Choroid plexus epithelial cell (primary cell): ENCODE results near the gene STXBP5.

Experiments used
- DNase-seq: peaks from one replicate; pipeline ENCODE4 v3.0.0-alpha.2; 2010; ENCODE audit warnings: low read depth
- H3K4me3 ChIP-seq: 2 replicates; pipeline ENCODE4 v1.5.1; 2011; ENCODE audit warnings: low read depth, mild to moderate bottlenecking, control low read depth, low read length, moderate library complexity
- TF ChIP-seq, protein P1 (sequence below): conservative IDR thresholded peaks from 2 replicates; pipeline ENCODE4 v1.5.1; 2011; ENCODE audit warnings: low read depth, mild to moderate bottlenecking, control low read depth, inconsistent platforms, low read length, moderate library complexity

STXBP5 gene

GRCh38 chr6:147177286-147177685 is 26.9 kb upstream of the STXBP5 start:
- peak; percentile 13 for DNase-seq
- no peak overlapping the region for H3K4me3 ChIP-seq
- TF ChIP-seq, protein P1, sequence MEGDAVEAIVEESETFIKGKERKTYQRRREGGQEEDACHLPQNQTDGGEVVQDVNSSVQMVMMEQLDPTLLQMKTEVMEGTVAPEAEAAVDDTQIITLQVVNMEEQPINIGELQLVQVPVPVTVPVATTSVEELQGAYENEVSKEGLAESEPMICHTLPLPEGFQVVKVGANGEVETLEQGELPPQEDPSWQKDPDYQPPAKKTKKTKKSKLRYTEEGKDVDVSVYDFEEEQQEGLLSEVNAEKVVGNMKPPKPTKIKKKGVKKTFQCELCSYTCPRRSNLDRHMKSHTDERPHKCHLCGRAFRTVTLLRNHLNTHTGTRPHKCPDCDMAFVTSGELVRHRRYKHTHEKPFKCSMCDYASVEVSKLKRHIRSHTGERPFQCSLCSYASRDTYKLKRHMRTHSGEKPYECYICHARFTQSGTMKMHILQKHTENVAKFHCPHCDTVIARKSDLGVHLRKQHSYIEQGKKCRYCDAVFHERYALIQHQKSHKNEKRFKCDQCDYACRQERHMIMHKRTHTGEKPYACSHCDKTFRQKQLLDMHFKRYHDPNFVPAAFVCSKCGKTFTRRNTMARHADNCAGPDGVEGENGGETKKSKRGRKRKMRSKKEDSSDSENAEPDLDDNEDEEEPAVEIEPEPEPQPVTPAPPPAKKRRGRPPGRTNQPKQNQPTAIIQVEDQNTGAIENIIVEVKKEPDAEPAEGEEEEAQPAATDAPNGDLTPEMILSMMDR, result no peak

GRCh38 chr6:147178355-147178754 is 25.9 kb upstream of the STXBP5 start:
- TF ChIP-seq, protein P1, result no peak
- H3K4me3 ChIP-seq, result no peak overlapping the region

DNA sequence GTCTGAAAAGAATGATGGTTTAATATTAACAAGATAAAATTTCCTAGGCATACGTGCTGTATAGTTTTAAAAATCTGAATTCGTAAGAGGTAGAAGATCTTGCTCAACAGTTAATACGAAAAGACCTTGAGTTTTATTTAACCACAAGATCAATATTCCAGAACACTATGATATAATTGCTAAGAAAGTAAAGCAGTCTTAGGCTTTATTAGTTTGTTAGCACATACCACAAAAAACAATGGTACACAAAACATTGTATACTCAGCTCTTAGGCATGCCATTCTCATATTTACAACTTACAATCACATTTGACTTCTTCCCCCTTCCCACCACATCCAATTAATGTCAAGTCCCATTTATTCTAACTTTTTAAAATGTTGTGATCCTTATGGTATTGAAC is 24.4 kb upstream of the STXBP5 start:
- TF ChIP-seq, protein P1, result no peak
- no peak overlapping the region for H3K4me3 ChIP-seq
- no peak for DNase-seq

More at GRCh38 chr6:147178355-147178754, 25.9 kb upstream of the STXBP5 start:
- no peak for DNase-seq

GRCh38 chr6:147180926-147181325 is 23.3 kb upstream of the STXBP5 start:
- H3K4me3 ChIP-seq, result no peak overlapping the region
- DNase-seq, result no peak
- TF ChIP-seq, protein P1, result no peak

DNA sequence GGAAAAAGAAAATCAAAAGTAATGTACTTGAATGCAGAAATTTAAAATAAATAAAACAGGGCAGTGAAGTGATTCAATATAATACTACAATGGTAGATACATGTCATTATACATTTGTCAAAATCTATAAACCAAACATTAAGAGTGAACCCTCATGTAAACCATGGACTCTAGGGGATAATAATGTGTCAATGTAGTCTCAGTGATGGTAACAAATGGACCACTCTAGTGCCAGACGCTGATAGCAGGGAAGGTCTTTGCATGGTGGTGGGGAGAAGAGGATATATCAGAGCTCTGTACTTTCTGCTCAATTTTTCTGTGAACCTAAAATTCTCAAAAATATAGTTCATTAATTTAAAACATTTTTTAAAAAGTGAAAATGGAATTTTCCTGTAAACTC is 19.8 kb upstream of the STXBP5 start:
- DNase-seq, result no peak
- TF ChIP-seq, protein P1, result no peak
- no peak overlapping the region for H3K4me3 ChIP-seq

GRCh38 chr6:147185216-147185615 is 19.0 kb upstream of the STXBP5 start:
- DNase-seq, result no peak
- TF ChIP-seq, protein P1, result no peak

DNA sequence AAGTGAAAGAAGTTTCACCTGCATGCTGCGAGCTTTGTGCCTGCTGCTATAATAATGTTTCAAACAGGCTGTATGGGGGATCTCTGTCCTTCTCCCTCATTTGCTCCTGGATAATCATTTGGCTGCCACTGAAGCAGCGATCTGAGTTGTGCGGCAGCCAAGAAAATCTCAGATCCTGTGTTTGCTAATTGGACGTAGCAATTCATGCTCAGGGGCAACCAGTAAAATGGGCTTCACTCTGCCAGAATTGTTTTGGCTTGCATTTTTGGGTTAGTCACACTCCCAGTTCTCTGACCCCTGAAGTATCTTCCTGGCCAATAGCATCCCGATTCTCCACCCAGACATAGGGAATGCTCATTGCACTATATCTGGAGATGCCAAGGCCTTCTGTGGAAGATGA is 13.7 kb upstream of the STXBP5 start:
- H3K4me3 ChIP-seq, result no peak overlapping the region
- no peak for DNase-seq
- TF ChIP-seq, protein P1, result no peak

More at GRCh38 chr6:147185216-147185615, 19.0 kb upstream of the STXBP5 start:
- H3K4me3 ChIP-seq, result no peak overlapping the region
